NCI-H2196 (cell line): ENCODE results near the gene SMARCAL1.

Experiments
- DNase-seq: peaks from one replicate; lab custom pipeline; 2025; ENCODE audit not compliant: unreplicated experiment; lab: John Stamatoyannopoulos, UW

Gene SMARCAL1

GRCh38 chr2:216474925-216475670, 62.8 kb downstream of the SMARCAL1 start:
- DNase-seq: no peak

GRCh38 chr2:216475767-216476166, 63.5 kb downstream of the SMARCAL1 start:
- DNase-seq: no peak

- DNase-seq: no peak
These were observed 65.2 kb downstream of the SMARCAL1 start for GRCh38 chr2:216477283-216478035.

- no peak for DNase-seq
These were observed 65.9 kb downstream of the SMARCAL1 start for GRCh38 chr2:216478151-216478550.

GRCh38 chr2:216478791-216479190, 66.5 kb downstream of the SMARCAL1 start:
- no peak for DNase-seq

GRCh38 chr2:216480221-216480620, 67.9 kb downstream of the SMARCAL1 start:
- no peak for DNase-seq

GRCh38 chr2:216482640-216483039, 70.4 kb downstream of the SMARCAL1 start:
- no peak for DNase-seq

GRCh38 chr2:216485237-216485636, 73.0 kb downstream of the SMARCAL1 start:
- DNase-seq: no peak

- DNase-seq: no peak
These were observed 73.5 kb downstream of the SMARCAL1 start for GRCh38 chr2:216485745-216486144.

GRCh38 chr2:216486271-216486670, 74.0 kb downstream of the SMARCAL1 start:
- DNase-seq: no peak

- DNase-seq: no peak
These were observed 74.4 kb downstream of the SMARCAL1 start for GRCh38 chr2:216486708-216487107.

- DNase-seq: no peak
These were observed 77.8 kb downstream of the SMARCAL1 start for GRCh38 chr2:216490061-216490460.

- no peak for DNase-seq
These were observed 79.7 kb downstream of the SMARCAL1 start for GRCh38 chr2:216491793-216492596.

- no peak for DNase-seq
These were observed 80.5 kb downstream of the SMARCAL1 start for GRCh38 chr2:216492597-216493333.

GRCh38 chr2:216493334-216493685, 81.0 kb downstream of the SMARCAL1 start:
- no peak for DNase-seq

GRCh38 chr2:216495656-216496055, 83.4 kb downstream of the SMARCAL1 start:
- no peak for DNase-seq

GRCh38 chr2:216497382-216498069, 85.2 kb downstream of the SMARCAL1 start:
- DNase-seq: no peak

GRCh38 chr2:216498070-216498378, 85.7 kb downstream of the SMARCAL1 start:
- no peak for DNase-seq

- peak; percentile 93 for DNase-seq
These were observed 86.4 kb downstream of the SMARCAL1 start, which contains the start of gene RPL37A for GRCh38 chr2:216498379-216499352. Gene RPL37A (plus strand): TSS chr2:216498844. CDS start chr2:216498875, 31 bp downstream.
